GM19240 (cell line): ENCODE data around the gene FMNL3.
"Not testable (repeated sequence)": the region's sequence is repeated elsewhere in the genome, so short reads cannot be mapped to it uniquely, and the experiment has no call there.

Experiments used
- DNase-seq: peaks from one replicate; pipeline ENCODE4 v3.0.0; 2011; ENCODE audit warnings: low spot score; ENCODE audit not compliant: insufficient read length

FMNL3 gene, protein sequence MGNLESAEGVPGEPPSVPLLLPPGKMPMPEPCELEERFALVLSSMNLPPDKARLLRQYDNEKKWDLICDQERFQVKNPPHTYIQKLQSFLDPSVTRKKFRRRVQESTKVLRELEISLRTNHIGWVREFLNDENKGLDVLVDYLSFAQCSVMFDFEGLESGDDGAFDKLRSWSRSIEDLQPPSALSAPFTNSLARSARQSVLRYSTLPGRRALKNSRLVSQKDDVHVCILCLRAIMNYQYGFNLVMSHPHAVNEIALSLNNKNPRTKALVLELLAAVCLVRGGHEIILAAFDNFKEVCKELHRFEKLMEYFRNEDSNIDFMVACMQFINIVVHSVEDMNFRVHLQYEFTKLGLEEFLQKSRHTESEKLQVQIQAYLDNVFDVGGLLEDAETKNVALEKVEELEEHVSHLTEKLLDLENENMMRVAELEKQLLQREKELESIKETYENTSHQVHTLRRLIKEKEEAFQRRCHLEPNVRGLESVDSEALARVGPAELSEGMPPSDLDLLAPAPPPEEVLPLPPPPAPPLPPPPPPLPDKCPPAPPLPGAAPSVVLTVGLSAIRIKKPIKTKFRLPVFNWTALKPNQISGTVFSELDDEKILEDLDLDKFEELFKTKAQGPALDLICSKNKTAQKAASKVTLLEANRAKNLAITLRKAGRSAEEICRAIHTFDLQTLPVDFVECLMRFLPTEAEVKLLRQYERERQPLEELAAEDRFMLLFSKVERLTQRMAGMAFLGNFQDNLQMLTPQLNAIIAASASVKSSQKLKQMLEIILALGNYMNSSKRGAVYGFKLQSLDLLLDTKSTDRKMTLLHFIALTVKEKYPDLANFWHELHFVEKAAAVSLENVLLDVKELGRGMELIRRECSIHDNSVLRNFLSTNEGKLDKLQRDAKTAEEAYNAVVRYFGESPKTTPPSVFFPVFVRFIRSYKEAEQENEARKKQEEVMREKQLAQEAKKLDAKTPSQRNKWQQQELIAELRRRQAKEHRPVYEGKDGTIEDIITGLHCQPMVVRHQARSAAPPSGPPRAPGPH

DNA sequence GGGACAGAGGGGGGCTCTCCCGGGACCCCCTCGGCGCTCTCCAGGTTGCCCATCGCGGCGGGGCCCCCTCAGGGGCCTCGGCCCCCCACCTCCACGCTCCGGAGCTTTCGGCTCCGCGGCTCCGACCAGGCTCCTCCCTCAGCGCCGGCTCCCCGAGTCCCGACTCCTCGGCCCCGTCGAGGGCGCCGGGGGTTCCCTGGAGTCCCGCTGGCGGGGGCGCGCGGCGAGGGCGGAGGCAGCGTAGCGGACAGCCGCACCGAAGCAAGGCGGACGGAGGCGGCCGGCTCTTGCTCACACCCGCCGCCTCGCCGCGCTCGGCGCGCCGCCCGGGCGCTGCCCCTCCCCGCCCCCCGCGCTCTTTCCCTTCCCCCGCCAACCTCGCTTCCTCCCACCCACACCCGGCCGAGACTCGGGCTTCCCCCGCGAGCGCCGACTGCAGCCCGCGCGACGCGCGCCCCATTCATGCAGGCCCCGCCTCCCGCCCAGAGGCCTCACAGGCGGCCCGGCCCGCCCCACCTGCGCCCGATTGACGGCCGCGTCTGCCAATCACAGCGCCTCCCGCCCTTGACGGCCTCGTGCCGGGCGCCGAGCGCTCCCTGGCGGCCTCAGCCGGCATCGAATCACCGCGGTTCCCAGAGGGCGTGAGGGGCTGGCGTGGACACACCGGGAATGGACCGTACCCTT lies at the start of gene FMNL3:
Gene FMNL3, minus strand, starts transcription at position 278 of the 684 bp plus-strand sequence. Its CDS starts 225 bp downstream, at position 53.
- peak; percentile 91 for DNase-seq

GRCh38 chr12:49750996-49751393 lies 43.8 kb upstream of the FMNL3 start:
- no peak for DNase-seq

DNA sequence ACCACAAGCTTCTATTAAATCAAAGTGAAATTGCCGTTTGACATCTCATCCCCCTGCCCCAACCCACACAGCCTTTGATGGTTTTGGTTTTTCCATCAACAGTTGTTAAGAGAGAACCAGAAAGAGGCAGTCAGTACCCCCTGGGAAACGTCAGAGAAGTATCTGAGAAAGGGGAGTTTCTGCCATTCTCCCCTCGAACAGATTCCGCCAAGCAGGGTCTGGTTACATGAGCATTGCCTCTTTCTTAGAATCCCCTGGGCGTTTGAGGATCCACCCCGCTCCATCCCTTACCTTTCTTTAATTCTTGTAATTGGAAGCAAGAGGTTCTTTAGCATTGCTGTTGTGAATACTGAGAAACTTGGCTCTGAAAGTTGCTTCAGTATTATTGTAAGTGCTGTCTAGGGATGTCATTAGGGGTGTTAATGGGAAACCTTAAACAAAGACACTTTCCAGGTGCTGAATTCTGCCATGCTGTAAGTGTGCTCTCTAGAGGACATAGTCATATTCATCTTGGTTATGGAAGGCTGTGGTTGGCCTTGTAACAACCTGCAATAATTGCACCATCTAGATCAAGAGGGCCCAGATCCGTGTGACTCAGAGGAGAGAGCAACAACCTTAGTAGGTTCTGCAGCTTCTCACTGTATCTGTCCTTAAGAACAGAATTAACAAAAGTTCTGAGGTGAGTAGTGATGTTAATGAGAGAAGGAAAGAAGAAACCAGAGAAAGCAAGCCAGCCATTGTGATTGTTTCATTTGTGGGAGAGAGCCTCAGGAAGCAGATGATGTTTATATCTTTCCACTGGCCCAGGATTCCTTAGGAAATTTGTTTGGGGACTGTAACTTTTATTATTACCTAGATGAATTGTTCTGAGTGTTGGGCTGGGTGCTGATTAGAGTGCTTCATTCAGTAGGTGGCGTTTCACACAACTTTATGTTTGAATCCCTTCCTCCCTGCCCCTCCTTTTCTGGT lies 43.1 kb upstream of the FMNL3 start:
- no peak for DNase-seq

- DNase-seq: no peak
Measured at GRCh38 chr12:49748800-49749199, 41.6 kb upstream of the FMNL3 start.

DNA sequence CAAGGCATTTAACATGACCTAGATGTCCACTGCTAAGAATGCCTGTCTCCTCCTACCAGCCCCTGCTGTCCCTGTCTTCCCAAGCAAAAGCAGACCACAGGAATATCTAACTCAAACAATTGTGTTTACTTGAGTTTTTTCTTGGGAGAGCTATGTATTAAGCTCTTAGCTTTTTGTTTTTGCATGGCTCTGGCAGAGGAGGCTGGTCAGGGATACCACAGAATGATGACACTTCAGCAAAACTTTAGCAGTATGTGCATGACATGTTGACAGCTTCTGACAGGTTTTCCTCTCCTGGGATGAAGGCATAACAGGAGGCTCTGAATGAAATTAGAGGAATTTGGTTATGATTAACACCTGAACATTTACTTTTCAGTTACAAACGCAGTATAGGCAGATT lies 41.1 kb upstream of the FMNL3 start:
- DNase-seq: no peak

- no peak for DNase-seq
Measured at GRCh38 chr12:49744363-49744885, 37.2 kb upstream of the FMNL3 start.

DNA sequence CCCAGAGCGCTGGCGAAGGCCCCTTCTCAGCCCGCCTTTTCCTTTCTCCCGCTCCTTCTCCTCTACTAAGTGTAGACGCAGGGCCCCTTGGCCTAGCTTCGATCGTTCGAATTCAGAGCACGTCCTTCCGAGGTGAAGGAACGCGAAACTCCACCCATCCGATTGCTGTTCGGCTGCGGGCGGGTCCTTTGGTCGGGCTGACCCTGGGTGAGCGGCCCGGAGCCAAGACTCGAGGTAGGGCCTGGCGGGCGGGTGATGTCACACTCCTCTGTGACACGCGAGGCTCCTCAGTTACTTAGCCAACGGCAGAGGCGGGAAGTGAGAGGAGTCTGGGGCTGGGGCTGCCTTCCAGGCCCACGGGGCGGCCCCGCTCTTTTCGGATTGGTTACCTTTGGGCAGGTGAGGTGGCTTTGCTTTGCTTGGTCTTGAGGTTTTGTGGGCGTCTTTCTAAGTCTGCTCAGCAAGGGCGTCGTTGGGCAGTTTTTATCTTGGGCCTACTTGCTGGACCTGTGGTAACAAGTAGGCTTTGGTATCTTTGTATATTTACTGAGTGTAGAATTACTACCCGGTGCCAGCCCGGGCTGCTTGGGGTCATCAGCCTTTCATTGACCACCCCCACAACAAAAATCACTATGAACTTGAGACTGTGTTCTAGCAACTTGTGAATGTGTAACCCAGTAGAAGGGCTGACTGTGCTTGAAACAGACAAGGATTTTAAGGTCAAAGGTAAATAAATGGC lies 34.8 kb upstream of the FMNL3 start:
- no peak for DNase-seq

DNA sequence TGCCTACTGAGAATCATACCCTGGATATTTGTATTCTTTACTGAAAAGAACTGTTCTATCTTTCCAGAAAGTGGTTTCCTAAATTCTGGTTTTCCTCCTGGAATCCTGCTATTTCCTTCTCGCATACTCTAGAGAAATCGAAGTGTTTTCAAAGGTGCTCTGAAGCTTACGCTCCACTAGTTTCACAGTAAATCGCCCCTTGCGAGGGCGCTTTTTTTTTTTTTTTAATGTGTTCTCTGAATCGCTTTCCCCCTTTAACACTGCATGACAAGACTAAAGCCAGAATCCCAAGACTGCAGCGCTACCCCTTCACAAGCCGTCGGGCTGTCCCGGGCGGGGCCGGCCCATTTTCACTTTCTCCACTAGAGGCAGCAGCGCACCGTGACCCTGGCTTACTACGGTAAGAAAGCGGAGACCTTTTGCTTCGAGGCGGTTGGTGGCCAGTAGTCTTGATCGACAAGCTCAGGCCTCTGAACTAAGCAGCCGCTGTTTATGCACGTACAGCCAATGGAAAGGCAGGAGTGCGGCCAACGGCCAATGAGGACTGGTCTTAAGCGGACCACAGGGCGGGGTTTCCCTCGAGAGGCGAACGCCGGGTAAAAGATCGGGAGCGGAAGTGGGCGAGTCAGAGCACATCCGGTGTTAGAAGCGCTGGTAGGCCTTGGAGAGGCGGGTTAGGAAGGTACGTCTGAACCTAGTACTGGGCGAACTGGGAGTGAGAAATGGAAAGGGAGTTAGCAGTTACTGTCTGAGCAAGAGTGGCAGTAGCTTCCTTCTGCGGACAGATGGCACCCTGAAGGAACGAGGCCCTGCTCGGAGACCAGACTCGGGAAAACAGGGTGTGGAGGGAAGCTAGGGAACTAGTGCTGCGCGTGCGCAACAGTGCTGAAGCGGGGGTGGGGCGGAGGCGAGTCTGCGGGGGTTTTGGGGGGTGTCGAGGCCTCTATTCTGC lies 34.0 kb upstream of the FMNL3 start, which contains the start of gene TMBIM6:
Gene TMBIM6, plus strand, starts transcription at position 628 of the 952 bp plus-strand sequence. CDS start 10,937 bp downstream, outside the sequence.
- peak; percentile 87 for DNase-seq

GRCh38 chr12:49740277-49740676 lies 33.1 kb upstream of the FMNL3 start:
- DNase-seq: not testable (repeated sequence)

GRCh38 chr12:49738721-49739120 lies 31.5 kb upstream of the FMNL3 start:
- DNase-seq: not testable (repeated sequence)

DNA sequence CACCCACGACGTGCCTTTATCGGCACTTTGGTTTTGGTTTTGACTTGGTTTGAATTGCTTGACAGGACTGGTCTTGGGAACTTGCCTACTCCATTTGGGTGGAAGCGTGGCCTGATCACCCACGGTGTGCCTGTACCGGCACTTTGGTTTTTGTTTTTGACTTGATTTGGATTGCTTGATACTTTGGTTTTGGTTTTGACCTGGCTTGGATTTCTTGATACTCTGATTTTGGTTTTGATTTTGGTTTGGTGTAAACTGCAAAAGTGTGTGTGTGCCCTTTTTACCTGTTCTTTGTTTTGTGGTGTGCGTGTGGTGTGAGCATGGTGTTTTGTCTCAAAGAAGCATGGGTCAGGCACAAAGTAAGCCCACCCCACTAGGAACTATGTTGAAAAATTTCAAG lies 27.7 kb upstream of the FMNL3 start:
- not testable (repeated sequence) for DNase-seq

DNA sequence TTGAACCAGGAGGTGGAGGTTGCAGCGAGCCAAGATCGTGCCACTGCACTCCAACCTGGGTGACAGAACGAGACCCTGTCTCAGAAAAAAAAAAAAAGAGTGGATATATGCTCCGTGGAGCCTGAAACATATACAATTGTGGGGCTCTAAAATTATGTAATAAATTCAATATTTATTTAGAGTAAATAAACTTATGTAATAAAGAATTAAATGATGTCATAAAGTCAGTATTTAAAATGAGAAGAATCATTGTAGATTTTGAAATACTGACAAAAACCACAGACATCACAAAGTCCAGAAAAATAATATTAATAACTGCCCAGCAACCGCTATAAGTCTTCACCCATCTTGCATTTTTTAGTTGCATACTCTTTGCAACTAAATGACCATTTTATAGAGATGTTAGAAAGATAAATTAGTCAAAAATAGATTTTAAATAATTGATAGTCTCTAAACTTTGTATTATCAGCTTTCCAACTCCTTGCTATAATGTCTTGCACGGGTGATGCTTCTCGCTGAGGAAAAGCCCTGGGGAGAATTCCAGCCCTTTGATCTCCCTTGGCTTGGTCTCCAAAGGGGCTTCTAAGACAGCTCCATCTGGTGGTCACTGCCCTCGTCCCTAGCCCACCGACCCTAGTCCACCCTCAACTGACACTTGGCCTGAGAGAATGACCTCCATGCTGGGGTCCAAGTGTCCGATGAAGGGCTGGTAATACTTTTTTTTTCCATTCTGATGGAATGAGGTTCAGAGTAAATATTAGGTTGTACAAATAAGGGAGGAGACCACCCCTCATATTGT lies 26.2 kb upstream of the FMNL3 start:
- no peak for DNase-seq

GRCh38 chr12:49730568-49731101 lies 23.4 kb upstream of the FMNL3 start:
- DNase-seq: no peak

GRCh38 chr12:49730050-49730449 lies 22.8 kb upstream of the FMNL3 start:
- DNase-seq: no peak

GRCh38 chr12:49728446-49728845 lies 21.2 kb upstream of the FMNL3 start:
- no peak for DNase-seq

- not testable (repeated sequence) for DNase-seq
Measured at GRCh38 chr12:49721355-49721754, 14.2 kb upstream of the FMNL3 start.

DNA sequence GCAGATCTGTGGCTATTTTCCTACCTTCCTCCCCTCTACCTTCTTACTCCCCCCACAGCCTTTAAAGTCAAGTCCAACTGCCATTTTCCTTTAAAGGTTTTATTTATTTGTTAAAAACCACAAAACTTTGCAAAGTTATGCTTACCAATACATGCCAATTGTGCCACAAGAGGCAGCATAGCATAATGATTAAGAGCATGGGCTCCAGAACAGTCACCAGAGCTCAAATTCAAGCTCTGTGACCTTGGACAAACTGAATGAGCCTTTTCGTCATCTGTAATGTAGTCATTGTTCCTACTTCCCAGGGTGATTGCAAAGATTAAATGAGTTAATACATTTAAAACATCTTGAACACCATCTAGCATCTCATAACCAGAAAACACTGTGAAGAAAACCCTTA lies 13.0 kb upstream of the FMNL3 start:
- DNase-seq: no peak
